C4-2B (cell line): ENCODE data around the gene KRTAP1-1.
"Not testable (repeated sequence)": the region's sequence is repeated elsewhere in the genome, so short reads cannot be mapped to it uniquely, and the experiment has no call there.

Experiments
- H3K27ac ChIP-seq: fragments of 450-650 bp; 2 replicates; pipeline ENCODE4 v1.5.1; 2017
- ZFX ChIP-seq: fragments of 450-650 bp; IDR thresholded peaks from 2 replicates; pipeline ENCODE4 v1.6.1; 2017
- TF ChIP-seq, protein P1 (sequence below): fragments of 450-650 bp; conservative IDR thresholded peaks from 2 replicates; pipeline ENCODE4 v1.5.1; 2017; ENCODE audit warnings: mild to moderate bottlenecking

Gene KRTAP1-1

DNA sequence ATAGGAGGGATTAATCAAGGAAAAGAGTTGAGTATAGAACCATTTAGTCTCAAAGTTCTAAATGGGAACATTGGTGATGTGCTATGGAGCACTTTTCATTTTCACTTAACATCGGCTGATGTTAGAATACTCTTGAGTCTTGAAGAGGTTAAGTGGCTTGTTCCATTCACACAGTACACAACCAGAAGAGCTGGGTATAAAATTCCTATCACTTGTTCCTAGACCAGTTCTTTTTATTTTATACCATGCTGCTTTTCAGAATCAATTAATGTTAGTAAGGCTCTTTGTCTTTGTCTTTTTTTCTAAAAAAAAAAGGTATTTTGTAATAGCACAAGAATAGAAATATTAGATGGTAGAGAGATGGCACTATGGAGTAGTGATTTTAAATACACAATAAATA is 1.7 kb upstream of the KRTAP1-1 start:
- TF ChIP-seq, protein P1, sequence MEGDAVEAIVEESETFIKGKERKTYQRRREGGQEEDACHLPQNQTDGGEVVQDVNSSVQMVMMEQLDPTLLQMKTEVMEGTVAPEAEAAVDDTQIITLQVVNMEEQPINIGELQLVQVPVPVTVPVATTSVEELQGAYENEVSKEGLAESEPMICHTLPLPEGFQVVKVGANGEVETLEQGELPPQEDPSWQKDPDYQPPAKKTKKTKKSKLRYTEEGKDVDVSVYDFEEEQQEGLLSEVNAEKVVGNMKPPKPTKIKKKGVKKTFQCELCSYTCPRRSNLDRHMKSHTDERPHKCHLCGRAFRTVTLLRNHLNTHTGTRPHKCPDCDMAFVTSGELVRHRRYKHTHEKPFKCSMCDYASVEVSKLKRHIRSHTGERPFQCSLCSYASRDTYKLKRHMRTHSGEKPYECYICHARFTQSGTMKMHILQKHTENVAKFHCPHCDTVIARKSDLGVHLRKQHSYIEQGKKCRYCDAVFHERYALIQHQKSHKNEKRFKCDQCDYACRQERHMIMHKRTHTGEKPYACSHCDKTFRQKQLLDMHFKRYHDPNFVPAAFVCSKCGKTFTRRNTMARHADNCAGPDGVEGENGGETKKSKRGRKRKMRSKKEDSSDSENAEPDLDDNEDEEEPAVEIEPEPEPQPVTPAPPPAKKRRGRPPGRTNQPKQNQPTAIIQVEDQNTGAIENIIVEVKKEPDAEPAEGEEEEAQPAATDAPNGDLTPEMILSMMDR, result no peak
- TF ChIP-seq ZFX, result no peak

DNA sequence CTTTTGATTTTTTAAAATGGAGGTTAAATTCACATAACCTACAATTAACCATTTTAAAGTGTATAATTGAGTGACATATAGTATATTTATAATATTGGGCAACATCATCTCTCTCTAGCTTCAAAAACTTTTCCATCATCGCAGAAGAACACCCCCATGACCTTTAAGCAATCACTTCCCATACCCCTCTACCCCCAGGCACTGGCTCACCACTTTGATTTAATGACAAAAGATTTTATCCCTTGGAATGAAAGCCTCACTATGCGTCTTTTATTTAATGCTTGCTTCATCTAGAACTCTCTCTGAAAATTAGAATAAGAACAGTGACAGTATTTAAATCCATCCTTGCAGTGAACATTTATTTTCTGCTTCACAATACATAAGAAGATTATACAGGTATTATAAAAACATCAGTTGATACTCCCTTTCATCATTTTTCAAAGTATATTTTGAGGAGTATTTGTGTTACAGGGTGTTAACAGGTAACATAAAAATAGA is 3.3 kb downstream of the KRTAP1-1 start:
- no peak overlapping the region for H3K27ac ChIP-seq
- TF ChIP-seq ZFX, result no peak
- TF ChIP-seq, protein P1, result no peak

More for the DNA sequence above, 1.7 kb upstream of the KRTAP1-1 start:
- no peak overlapping the region for H3K27ac ChIP-seq

- not testable (repeated sequence) for H3K27ac ChIP-seq
Observed at GRCh38 chr17:41034346-41034935, 6.8 kb downstream of the KRTAP1-1 start, which contains the start of gene KRTAP1-3. Gene KRTAP1-3, minus strand, starts transcription at chr17:41034874. Its CDS starts 53 bp downstream, at chr17:41034821.

DNA sequence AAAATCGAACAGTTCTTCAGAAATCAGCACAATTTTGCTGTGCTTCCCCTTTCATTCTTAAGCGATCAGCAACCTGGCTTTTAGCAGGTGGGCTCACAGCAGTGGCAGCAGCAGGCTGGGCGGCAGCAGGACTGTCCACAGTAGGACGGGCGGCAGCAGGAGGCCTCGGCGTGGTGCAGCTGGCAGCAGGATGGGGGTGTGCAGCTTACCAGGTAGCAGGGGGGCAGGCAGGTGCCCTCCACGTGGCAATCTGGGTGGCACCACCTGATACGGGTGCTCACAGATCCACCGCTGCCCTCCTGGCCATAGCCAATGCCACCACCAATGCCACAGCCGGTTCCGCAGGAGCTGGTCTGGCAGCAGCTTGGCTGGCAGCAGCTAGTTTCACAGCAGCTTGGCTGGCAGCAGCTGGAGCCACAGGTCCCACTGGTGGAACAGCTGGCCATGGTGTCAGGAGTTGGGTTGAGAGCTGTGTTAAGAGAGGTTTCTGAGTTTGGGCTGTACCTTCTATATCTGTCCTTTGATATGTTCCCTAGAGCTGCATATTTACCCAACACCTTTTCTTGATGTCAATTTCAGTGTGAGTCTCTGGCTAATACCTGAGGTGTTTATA is 11.5 kb downstream of the KRTAP1-1 start, which contains the start of gene KRTAP1-4:
TSS of gene KRTAP1-4 (minus strand) at position 563 of the 613 bp plus-strand sequence. CDS start at position 446, 117 bp downstream.
- no peak within 1 kb of the TSS for H3K27ac ChIP-seq

DNA sequence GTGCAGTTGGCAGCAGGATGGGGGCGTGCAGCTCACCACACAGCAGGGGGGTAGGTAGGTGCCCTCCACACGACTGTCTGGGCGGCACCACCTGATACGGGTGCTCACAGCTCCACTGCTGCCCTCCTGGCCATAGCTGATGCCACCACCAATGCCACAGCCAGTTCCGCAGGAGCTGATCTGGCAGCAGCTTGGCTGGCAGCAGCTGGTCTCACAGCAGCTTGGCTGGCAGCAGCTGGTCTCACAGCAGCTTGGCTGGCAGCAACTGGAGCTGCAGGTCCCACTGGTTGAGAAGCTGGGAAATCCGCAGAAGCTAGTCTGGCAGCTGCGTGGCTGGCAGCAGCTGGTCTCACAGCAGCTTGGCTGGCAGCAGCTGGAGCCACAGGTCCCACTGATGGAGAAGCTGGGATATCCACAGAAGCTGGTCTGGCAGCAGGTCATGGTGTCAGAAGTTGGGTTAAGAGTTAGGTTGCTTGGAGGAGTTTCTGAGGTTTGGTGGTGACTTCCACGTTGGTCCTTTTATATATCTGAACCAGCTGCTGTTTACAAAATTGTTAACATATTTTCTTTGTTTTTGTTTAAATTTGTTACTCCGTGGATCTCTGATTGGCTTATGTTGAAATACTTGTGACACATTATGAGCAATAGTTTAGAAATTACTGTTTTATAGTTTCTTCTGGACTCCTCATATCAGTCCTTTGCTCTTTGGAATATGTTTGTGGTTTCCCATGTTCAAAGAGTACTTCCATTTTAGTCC is 14.4 kb downstream of the KRTAP1-1 start, which contains the start of gene KRTAP1-5:
TSS of gene KRTAP1-5 (minus strand) at position 494 of the 757 bp plus-strand sequence. CDS start at position 441, 53 bp downstream.
- no peak within 1 kb of the TSS for H3K27ac ChIP-seq
- TF ChIP-seq ZFX, result no peak
- TF ChIP-seq, protein P1, result no peak

More for the DNA sequence above, 11.5 kb downstream of the KRTAP1-1 start, which contains the start of gene KRTAP1-4:
- TF ChIP-seq, protein P1, result no peak
- no peak for TF ChIP-seq ZFX

GRCh38 chr17:41024697-41025096 is 16.6 kb downstream of the KRTAP1-1 start:
- no peak overlapping the region; the same call in 1 of the 2 replicates for H3K27ac ChIP-seq
- TF ChIP-seq ZFX, result no peak
- TF ChIP-seq, protein P1, result no peak

GRCh38 chr17:41020336-41020735 is 20.9 kb downstream of the KRTAP1-1 start:
- TF ChIP-seq, protein P1, result no peak
- TF ChIP-seq ZFX, result no peak

More at GRCh38 chr17:41020336-41020735, 20.9 kb downstream of the KRTAP1-1 start:
- H3K27ac ChIP-seq, result no peak overlapping the region
